UCSD-AML1 (cell line): ENCODE data around the gene FTO.
"Not testable (repeated sequence)": the region's sequence is repeated elsewhere in the genome, so short reads cannot be mapped to it uniquely, and the experiment has no call there.

Experiments used
- DNase-seq: peaks from one replicate; lab custom pipeline; 2025; ENCODE audit not compliant: unreplicated experiment; lab: John Stamatoyannopoulos, UW

FTO gene

GRCh38 chr16:53703590-53704444 lies at the start of gene FTO, which contains the start of gene RPGRIP1L:
FTO (plus strand) TSS chr16:53704156.
RPGRIP1L (minus strand) TSS chr16:53703859; CDS start chr16:53700723, 3,136 bp downstream.
- peak; percentile 98 for DNase-seq

DNA sequence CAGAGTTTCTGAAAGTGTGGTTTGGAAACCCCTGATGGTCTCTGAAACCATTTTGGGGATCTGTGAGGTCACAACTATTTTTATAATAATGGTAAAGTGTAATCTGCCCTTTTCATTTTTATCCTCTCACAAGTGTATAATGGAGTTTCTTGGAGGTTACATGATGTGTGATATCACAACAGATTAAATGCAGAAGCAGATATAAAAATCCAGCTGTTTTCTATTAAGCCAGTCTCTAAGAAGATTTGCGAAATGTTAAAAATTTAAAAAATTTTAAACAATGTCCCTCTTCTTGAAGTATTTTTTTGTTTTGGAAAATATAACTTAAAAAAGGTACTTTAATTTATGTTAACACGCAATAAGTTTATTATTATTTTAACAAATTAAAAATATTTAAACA lies 49.0 kb upstream of the FTO start:
- no peak for DNase-seq

- no peak for DNase-seq
Measured at GRCh38 chr16:53662072-53662471, 41.9 kb upstream of the FTO start.

GRCh38 chr16:53664724-53665345 lies 39.1 kb upstream of the FTO start:
- DNase-seq, result no peak

GRCh38 chr16:53666786-53667415 lies 37.1 kb upstream of the FTO start:
- no peak for DNase-seq

DNA sequence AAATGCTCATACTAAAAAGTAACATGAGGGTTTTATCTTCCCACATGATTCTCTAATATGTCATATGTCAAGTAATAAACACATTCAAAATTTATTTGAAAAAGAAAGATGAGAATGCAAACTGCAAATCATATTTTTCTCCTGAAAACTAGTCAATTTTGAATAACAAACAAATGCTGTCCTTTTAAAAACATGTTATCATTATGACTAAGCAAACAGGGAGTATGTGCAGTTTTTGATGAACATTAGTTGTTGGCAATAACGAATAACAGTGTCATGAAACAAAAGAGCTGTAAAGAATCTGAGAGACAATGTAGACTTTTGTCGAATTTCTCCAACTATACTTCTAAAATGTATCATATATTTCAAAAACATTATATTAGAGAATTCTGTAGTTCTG lies 35.1 kb upstream of the FTO start:
- no peak for DNase-seq

DNA sequence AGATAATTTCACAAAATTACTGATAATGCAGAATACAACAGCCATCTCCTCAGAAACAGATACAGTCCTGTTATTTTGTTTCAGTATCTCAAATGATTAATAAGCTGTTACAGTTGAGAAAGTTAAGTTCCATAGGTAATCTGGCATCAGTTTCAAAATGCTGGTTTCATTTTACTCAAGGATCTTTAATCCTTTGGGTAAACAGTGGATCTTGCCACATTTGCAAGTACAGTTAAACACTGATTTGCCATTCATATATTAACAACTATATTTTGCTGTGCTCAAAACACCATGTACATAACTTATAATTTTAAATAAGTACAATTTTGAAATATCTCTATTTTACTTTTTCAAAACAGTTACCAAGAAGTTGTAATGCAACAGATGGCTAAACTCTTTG lies 31.5 kb upstream of the FTO start:
- DNase-seq, result no peak

DNA sequence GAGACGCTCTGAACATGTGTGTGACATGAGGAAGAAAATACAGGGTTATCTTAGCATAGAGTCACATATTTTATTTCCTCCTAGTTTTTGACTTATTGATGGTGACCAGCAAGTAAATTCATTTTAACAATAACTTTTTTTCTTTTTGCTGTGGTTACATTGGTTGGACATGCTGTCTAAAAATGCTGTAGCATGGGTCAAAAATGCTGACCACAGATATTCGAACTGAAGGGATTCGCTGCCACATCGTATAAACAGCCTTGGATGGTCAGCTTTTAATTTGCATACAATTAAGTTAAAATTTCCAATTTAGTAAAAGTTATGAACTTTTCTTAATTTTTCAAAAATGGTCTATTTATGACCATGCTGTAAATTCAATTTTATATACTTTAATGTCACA lies 30.8 kb upstream of the FTO start:
- DNase-seq, result no peak

DNA sequence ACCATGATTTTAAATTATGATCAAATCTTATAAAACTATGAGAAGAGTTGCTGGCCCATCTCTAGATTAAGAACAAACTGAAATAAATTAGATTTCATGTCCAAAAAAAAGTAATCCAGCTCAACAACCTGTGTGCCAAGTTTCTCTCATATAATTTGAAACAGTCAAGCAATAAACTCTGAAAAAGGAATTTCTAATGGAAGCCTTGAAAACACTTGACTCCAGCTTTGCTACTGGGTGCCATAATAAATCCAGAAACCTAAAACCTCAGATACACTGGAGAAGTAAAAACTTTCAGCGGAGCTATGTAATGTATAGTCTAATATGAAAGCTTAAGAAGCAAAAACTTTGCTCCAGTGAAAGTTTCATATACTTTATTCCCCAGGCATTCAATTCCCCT lies 25.8 kb upstream of the FTO start:
- DNase-seq, result no peak

DNA sequence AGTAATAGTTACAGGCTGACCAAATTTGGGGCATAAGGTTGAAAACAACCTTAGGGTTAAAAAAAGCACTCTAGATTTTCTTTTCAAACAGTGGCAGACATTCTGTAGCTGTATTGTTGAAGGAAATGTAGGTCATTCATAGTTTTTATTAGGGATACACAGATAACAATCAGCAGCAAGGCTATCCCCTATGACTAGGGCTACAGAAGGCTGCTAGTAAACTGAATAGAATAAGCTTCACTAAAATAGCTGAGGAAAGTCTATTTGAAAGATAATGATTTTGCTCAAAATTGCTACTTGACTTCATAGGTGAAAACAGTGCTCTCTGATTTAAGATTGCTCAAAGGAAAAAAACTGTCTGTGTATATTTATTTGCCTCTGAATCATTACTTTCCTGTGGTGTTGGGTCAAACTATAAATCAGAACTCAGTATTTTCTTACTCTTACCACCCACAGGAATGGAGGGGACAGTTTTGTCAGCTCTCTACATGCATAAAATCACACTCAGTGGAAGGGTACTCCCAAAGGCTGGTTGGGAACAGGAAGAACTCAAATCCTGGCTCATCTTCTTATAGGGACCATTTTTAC lies 25.1 kb upstream of the FTO start:
- DNase-seq, result no peak

GRCh38 chr16:53680756-53681155 lies 23.2 kb upstream of the FTO start:
- DNase-seq, result no peak

DNA sequence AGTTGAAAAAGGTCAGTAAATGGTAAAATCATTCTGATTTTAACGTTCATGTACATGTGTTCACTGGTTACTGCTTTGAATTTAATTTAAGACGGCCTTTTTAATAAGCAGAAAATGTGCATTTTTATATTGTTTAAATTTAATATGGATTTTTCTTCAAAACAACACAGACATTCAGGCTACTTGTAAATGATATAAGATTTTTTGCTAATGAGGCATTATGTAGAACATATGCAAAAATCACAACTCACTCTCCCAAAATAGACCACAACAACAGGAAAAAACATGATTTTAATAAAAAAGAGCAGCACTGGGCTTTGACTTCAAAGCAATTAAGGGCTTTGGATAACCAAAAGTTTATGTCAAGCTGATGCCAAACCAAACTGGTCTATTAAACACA lies 22.6 kb upstream of the FTO start:
- no peak for DNase-seq

DNA sequence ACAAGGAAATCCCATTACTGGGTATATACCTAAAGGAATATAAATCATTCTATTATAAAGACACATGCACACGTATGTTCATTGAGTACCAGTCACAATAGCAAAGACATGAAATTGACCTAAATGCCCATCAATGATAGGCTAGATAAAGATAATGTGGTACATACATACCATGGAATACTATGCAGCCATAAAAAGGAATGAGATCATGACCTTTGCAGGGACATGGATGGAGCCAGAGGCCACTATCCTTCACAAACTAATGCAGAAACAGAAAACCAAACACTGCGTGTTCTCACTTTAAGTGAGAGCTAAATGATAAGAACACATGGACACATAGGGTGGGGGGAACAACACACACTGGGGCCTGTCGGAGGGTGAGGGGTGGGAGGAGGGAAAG lies 18.6 kb upstream of the FTO start:
- DNase-seq, result not testable (repeated sequence)

DNA sequence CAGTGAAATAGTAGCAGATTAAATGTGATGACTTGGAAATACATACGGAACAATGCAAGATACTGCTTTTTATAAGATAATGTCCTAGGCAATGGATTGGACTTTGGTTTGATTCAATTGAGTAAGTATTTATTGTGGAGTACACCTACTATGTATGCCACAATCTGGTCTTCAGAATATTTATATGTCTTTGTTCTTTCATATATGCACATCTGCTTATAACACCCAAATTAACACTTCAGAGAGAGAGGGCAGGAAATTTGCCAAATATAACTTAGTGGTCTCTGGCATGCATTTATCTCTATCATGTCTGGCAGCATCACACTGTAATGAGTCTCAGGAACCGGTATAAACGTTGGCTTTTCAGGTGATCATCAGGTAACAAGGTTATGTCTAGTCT lies 17.2 kb upstream of the FTO start:
- DNase-seq, result no peak

GRCh38 chr16:53689636-53690035 lies 14.3 kb upstream of the FTO start:
- no peak for DNase-seq

- no peak for DNase-seq
Measured at GRCh38 chr16:53690771-53691170, 13.2 kb upstream of the FTO start.

DNA sequence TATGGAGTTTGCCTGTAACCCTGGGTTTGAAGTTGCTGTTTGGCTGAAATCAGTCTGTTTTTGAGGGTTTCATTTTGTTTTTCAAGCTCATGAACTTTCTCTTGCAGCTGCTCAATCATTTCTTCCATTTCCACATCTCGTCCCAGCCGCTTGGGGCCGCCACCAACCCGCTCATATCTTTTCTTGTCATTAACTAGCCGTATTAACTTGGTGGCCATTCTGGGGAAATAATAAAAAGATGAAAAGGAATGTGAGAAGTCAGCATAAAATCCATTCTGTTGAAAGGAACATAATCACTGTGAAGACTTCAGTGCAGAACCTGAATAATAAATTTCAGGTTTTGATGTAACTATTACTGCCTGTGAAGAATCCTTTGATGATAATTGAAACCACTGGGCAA lies 11.8 kb upstream of the FTO start:
- no peak for DNase-seq

- DNase-seq, result no peak
Measured at GRCh38 chr16:53693320-53693719, 10.6 kb upstream of the FTO start.

GRCh38 chr16:53695070-53695469 lies 8.9 kb upstream of the FTO start:
- no peak for DNase-seq

DNA sequence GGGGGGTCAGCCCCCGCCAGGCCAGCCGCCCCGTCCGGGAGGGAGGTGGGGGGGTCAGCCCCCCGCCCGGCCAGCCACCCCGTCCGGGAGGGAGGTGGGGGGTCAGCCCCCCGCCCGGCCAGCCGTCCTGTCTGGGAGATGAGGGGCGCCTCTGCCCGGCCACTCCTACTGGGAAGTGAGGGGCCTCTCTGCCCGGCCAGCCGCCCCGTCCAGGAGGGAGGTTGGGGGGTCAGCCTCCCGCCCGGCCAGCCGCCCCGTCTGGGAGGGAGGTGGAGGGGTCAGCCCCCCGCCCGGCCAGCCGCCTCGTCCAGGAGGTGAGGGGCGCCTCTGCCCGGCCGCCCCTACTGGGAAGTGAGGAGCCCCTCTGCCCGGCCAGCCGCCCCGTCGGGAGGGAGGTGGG lies 5.7 kb upstream of the FTO start:
- DNase-seq, result not testable (repeated sequence)

GRCh38 chr16:53704445-53704813 lies 473 bp downstream of the FTO start:
- DNase-seq, result no peak

- no peak for DNase-seq
Measured at GRCh38 chr16:53707671-53708070, 3.7 kb downstream of the FTO start.
